Measurements from ENCODE around the gene PSMC3.
A peak's percentile ranks its signal among the peaks of the same experiment; 100 is the strongest.

The PSMC3 gene

GRCh38 chr11:47408598-47409439, 17.4 kb downstream of the PSMC3 start:
- no peak for TF ChIP-seq CTCF (IDR thresholded peaks at IDR 0.05; ENCODE audit: control extremely low read depth, extremely low read depth, low read depth, missing control alignments)
- DNase-seq (ENCODE audit: extremely low spot score), result no peak
- ChIA-PET POLR2A (no interaction called here), CTCF (interaction anchor here (0.7 to 8.6 kb wide), 8 partner anchors 8 to 208 kb away, joined by 3 to 92 read pairs (median 5); partner anchors contain the start of gene DDB2)

- ChIA-PET CTCF (interaction anchor here (0.6 to 8.6 kb wide), 17 partner anchors 9 to 231 kb away, joined by 3 to 92 read pairs (median 3); partner anchors contain the start of gene ARFGAP2), POLR2A (interaction anchor here (0.5 kb wide), 2 partner anchors 41 to 201 kb away, joined by 3 to 4 read pairs; no protein-coding TSS in a partner anchor)
- peak; percentile 97 for DNase-seq (ENCODE audit: extremely low spot score)
- peak; percentile 98 for TF ChIP-seq CTCF (IDR thresholded peaks at IDR 0.05; ENCODE audit: control extremely low read depth, extremely low read depth, low read depth, missing control alignments)
These were observed 18.3 kb downstream of the PSMC3 start, which contains the start of gene SLC39A13 for GRCh38 chr11:47407746-47408590. Gene SLC39A13, plus strand, starts transcription at chr11:47408590. Its CDS starts 1,505 bp downstream, at chr11:47410095.

GRCh38 chr11:47406896-47407745, 19.1 kb downstream of the PSMC3 start:
- POLR2A ChIA-PET, result interaction anchor here (0.5 kb wide), 2 partner anchors 40 to 200 kb away, joined by 3 to 4 read pairs; no protein-coding TSS in a partner anchor
- no peak for TF ChIP-seq CTCF (IDR thresholded peaks at IDR 0.05; ENCODE audit: control extremely low read depth, extremely low read depth, low read depth, missing control alignments)
- CTCF ChIA-PET, result interaction anchor here (0.6 to 8.6 kb wide), 16 partner anchors 9 to 230 kb away, joined by 3 to 92 read pairs (median 3); partner anchors contain the start of gene ARFGAP2
- no peak for DNase-seq (ENCODE audit: extremely low spot score)

GRCh38 chr11:47403571-47403970, 22.7 kb downstream of the PSMC3 start:
- TF ChIP-seq CTCF (IDR thresholded peaks at IDR 0.05; ENCODE audit: control extremely low read depth, extremely low read depth, low read depth, missing control alignments), result no peak
- ChIA-PET POLR2A (no interaction called here), CTCF (interaction anchor here (1.5 to 7.0 kb wide), 4 partner anchors 8 to 97 kb away, joined by 3 to 44 read pairs (median 18); no protein-coding TSS in a partner anchor)
- no peak for DNase-seq (ENCODE audit: extremely low spot score)

- TF ChIP-seq CTCF (IDR thresholded peaks at IDR 0.05; ENCODE audit: control extremely low read depth, extremely low read depth, low read depth, missing control alignments), result no peak
- POLR2A ChIA-PET, result no interaction called here
- no peak for DNase-seq (ENCODE audit: extremely low spot score)
- CTCF ChIA-PET, result interaction anchor here (1.3 to 7.0 kb wide), 5 partner anchors 8 to 221 kb away, joined by 3 to 44 read pairs (median 6); no protein-coding TSS in a partner anchor
These were observed 23.1 kb downstream of the PSMC3 start for GRCh38 chr11:47403135-47403534.
